Measurements from ENCODE around the gene TACO1. TPM values are rescaled to one million over a fixed set of nuclear protein-coding genes. Genes with fewer than 3 reads are reported as not detected.

Gene TACO1
- 16.9 and 21.6 TPM in 2 replicates for total RNA-seq

DNA sequence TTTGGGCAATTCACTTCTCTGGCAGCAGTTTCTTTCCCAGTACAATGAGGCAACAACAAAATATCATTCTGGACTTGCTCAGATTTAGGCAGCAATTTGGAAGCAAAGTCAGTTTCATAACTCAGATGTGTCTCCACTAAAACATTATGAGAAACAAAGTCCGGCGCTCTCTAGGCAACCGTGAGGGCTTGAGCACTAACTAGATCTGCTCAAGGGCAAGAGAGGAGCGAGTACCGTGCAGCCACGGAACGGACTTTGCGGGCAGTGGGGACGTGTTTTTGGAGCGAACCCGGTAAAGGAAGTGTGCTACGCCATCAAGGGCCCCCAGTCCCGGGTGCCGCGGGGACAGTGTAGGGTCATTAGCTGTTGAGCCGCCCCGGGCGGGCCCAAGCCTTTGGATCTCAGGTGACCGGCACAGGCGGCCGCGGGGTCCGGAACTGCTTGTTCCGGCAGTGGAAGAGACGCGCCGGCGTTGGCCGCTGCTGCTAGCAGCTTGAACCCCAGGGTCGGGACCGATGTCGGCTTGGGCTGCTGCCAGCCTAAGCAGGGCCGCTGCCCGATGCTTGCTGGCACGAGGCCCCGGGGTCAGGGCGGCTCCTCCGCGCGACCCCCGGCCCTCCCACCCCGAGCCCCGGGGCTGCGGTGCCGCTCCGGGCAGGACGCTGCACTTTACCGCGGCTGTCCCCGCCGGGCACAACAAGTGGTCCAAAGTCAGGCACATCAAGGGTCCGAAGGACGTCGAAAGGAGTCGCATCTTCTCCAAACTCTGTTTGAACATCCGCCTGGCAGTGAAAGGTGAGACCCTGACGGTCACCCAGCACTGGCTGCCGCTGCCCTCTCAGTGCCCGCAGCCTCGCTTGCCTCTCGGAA is at the start of gene TACO1:
Gene TACO1, plus strand, starts transcription at position 327 of the 870 bp plus-strand sequence. Its CDS starts 189 bp downstream, at position 516.

DNA sequence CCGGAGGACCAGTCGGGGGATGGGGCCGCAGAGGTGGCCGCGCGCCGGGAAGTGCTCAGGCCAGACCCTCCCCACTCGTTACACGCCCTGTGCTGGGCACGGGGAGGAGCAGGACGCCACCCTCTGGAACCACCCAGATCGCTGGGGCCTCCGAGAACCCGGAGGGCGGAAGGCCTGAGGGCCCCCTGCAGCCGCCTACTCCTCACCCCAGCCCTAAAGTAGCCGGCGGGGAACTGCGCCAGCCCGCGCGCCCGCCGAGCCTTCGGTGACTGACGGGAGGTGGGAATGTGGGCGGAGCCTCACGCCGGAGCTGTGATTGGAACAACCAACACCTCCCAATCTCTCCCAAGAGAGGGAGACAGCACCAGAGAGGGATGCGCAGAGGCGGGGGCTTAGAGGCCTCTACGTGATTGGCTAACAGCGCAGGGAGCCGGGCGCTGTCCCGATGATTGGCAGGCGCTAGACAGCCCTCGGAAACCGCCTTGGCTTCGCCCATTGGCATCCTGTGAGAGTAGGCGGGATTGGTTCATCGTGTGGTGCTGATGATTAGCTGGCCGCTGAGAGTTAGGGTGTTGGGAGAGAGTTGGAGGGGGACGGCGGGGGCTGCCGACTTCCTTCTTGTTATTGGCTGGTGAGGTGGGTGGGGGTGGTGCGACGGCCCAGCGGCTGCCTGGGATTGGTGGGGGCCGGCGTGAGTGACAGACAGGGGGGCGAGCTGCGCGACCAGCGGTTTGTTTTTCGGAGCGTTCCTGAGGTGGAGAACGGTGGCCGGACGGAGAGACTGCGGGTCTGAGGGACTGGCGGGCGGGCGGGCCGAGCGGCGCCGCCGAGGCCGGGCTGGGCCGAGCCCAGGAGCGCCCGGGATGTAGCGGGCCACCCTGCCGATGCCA is 21.2 kb downstream of the TACO1 start, which contains the start of gene MAP3K3:
Gene MAP3K3, plus strand, starts transcription at position 734 of the 890 bp plus-strand sequence. CDS start 343 bp downstream, outside the sequence.

Small RNAs within 50 kb of the gene (small RNA-seq; reads per million reads assigned to genes)
- not detected for gene RNU6-288P

Other genes with a start within 250 kb of the TACO1 start
- 45.1 and 48.6 TPM in 2 replicates for gene CYB561, start 154.6 kb upstream of the TACO1 start, total RNA-seq
- gene ACE, start 123.8 kb upstream of the TACO1 start, total RNA-seq = 0.39 and 0.54 TPM in 2 replicates
- not detected in 2 replicates for gene KCNH6, start 77.5 kb upstream of the TACO1 start, total RNA-seq
- 22.4 and 24.7 TPM in 2 replicates for gene DCAF7, start 50.4 kb upstream of the TACO1 start, total RNA-seq
- 27.9 and 28.3 TPM in 2 replicates for gene MAP3K3, start 21.5 kb downstream of the TACO1 start, total RNA-seq
- 8.2 and 9.8 TPM in 2 replicates for gene LIMD2, start 99.2 kb downstream of the TACO1 start, total RNA-seq
- gene STRADA, start 140.9 kb downstream of the TACO1 start, total RNA-seq = 21.1 and 24.3 TPM in 2 replicates
- 35.4 and 40.4 TPM in 2 replicates for gene CCDC47, start 172.7 kb downstream of the TACO1 start, total RNA-seq
- 55.5 and 61.2 TPM in 2 replicates for gene DDX42, start 173.3 kb downstream of the TACO1 start, total RNA-seq
- 48.9 and 68.7 TPM in 2 replicates for gene PSMC5, start 226.5 kb downstream of the TACO1 start, total RNA-seq
- 44.0 and 53.9 TPM in 2 replicates for gene FTSJ3, start 226.8 kb downstream of the TACO1 start, total RNA-seq
- 121 and 150 TPM in 2 replicates for gene SMARCD2, start 241.8 kb downstream of the TACO1 start, total RNA-seq